Measurements from ENCODE around the gene ZNF524. TPM values are rescaled to one million over a fixed set of nuclear protein-coding genes. Genes with fewer than 3 reads are reported as not detected.
A peak's percentile ranks its signal among the peaks of the same experiment; 100 is the strongest.

The ZNF524 gene
- total and polyA plus RNA-seq, 10 of the 15 experiments (the other 5 are each of a cell fraction or from before 2014, with no cell fraction given) = 0.47 to 18.6 (median 12.4) TPM; not detected in 1

DNA sequence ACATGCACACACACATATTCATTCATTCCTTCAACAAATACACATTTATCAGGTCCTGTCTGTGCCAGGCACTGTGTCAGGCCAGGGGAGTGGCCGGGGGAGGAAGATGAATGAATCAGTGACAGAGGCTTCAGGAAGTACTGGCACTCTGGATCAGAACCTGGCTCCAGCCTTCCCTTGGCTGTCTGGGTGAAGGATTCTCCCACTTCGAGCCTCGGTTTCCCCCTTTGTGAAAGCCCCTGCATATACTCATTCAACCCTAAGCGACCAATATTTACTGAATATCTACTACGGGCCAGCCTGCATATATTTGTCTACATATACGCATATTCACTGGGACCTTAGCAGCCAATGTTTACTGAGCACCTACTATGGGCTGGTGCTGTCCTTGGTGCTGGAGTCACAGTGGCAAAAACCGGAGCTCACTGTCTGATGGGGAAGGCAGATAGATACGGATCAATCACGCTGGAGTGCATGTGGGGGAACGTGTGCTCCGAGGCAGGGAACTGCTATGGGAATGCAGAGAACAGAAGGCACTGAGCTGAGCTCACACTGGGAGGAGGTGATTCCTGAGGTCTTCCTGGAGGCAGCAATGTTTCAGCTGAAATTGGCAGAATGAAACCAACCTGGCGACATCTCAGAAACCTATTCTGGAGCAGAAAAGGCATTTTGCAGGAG lies 18.8 kb upstream of the ZNF524 start (continued):
- TF ChIP-seq BCLAF1 (IDR thresholded peaks at IDR 0.05) (no peak), PAX8 (IDR thresholded peaks at IDR 0.05) (no peak), MYC (IDR thresholded peaks at IDR 0.05; ENCODE audit: insufficient read depth, insufficient read length, insufficient replicate concordance, low read length, severe bottlenecking) (no peak), SMAD1 (IDR thresholded peaks at IDR 0.05; ENCODE audit: low read depth, partially characterized antibody) (no peak), IRF4 (IDR thresholded peaks at IDR 0.05; ENCODE audit: low read depth, low read length) (no peak), ZBTB33 (IDR thresholded peaks at IDR 0.05) (no peak)

DNA sequence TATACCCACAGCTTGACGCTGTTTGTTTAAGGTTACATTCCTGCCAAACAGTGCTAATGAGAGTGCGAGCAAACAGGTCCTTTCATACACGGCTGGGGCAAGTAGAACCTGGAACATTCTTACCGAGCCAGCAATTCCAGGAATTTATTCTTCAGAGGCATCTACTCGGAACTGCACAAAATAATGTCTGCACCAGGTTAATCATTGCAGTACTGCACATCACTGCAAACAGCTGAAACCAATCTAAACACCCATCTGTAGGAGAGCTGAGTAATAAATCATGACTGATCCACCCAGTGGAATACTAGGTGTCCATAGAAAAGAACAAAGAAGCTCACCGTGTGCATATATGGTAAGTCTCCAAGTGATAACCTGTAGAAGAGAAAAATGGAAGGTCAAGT lies 18.3 kb upstream of the ZNF524 start:
- in situ Hi-C loops (cut with MboI) (no loop called here), intact Hi-C loops (cut with micrococcal nuclease; ENCODE audit: unreplicated experiment) (no loop called here)
- RAD21 ChIA-PET (ENCODE audit: unreplicated experiment) = interaction anchor here (1.3 kb wide), 1 partner anchor 18 kb away, joined by 4 read pairs; the partner anchor contains the start of gene FIZ1
- no peaks in the 10 kb centered on the region for H3K9me3 ChIP-seq (replicated peaks; ENCODE audit: control insufficient read depth, insufficient read depth, low read length)
- SMC1A ChIA-PET (ENCODE audit: uncharacterized antibody, unreplicated experiment) = no interaction called here
- peaks cover 11% of the 10 kb centered on the region for H3K79me2 ChIP-seq (ENCODE audit: control insufficient read depth, insufficient read depth, low read length)
- FAIRE-seq (peak; percentile 18), ATAC-seq (no peak), DNase-seq (ENCODE audit: low read depth, low spot score) (no peak)
- POLR2A ChIA-PET = interaction anchor here (0.5 to 1.5 kb wide), 4 partner anchors 17 to 52 kb away, joined by 3 to 5 read pairs (median 4); partner anchors contain the start of gene FIZ1
- peak overlapping the region; percentile 56; the same call in 1 of the 2 replicates for H3K4me2 ChIP-seq (ENCODE audit: control insufficient read depth, insufficient read depth)
- no peak overlapping the region for H3K9ac ChIP-seq (ENCODE audit: control insufficient read depth, insufficient read depth, low read length)
- CTCF ChIA-PET = interaction anchor here (1.1 to 2.3 kb wide), 3 partner anchors 24 to 73 kb away, joined by 3 to 5 read pairs (median 5); partner anchors contain the start of gene ZNF865
- no peaks in the 10 kb centered on the region for H4K20me1 ChIP-seq (ENCODE audit: control insufficient read depth, insufficient read depth)
- H3K36me3 ChIP-seq (ENCODE audit: control insufficient read depth in 2 of 2, insufficient read depth in 2 of 2, low read length in 1 of 2) = peaks cover 0 to 3% of the 10 kb centered on the region in 2 experiments; a peak in 1 of 4 replicates
- H2AFZ ChIP-seq (ENCODE audit: control insufficient read depth, low read depth, low read length) = no peak overlapping the region
- H3K4me3 ChIP-seq = no peak overlapping the region
- no peaks in the 10 kb centered on the region for H3K27me3 ChIP-seq (replicated peaks in 1 of 2; ENCODE audit: control insufficient read depth in 2 of 2, insufficient read depth in 2 of 2, low read length in 1 of 2)
- no peak overlapping the region for H3K27ac ChIP-seq (ENCODE audit: control insufficient read depth, insufficient read depth)
- no TSS peak for BruUV-seq (replicated peaks)
- H3K4me1 ChIP-seq (ENCODE audit: control insufficient read depth, insufficient read depth, low read length) = peaks cover 4% of the 10 kb centered on the region
- WGBS (ENCODE audit: insufficient coverage, insufficient replicate concordance, low lambda C conversion rate, missing lambda C conversion rate) = 62% methylated on average over 5 of the region's 6 CpGs
- no peak for TF ChIP-seq FOS (IDR thresholded peaks at IDR 0.05; ENCODE audit: borderline replicate concordance, extremely low read depth, insufficient read length)
- no peak for TF ChIP-seq SRF (IDR thresholded peaks at IDR 0.05; ENCODE audit: low read depth in 2 of 2, low read length in 2 of 2)
- TF ChIP-seq SKIL (IDR thresholded peaks at IDR 0.05; ENCODE audit: low read depth, poor library complexity, severe bottlenecking) = no peak
- TF ChIP-seq IKZF1 (conservative IDR thresholded peaks at IDR 0.05) = no peak
- TF ChIP-seq CBX5 (IDR thresholded peaks at IDR 0.05; ENCODE audit: low read depth) = no peak
- TF ChIP-seq MTA2 (IDR thresholded peaks at IDR 0.05; ENCODE audit: low read depth) = no peak
- no peak for TF ChIP-seq MYB (IDR thresholded peaks at IDR 0.05; ENCODE audit: borderline replicate concordance, low read depth, low read length)

Measured in GM12878 (cell line).